ENCODE measurements around the gene POU3F3. TPM values are rescaled to one million over a fixed set of nuclear protein-coding genes. Genes with fewer than 3 reads are reported as not detected.

The POU3F3 gene
- total and polyA plus RNA-seq, 2 of the 8 experiments (the other 6 are each of a cell fraction or from before 2014, with no cell fraction given) = 0.09 TPM; not detected in 1

DNA sequence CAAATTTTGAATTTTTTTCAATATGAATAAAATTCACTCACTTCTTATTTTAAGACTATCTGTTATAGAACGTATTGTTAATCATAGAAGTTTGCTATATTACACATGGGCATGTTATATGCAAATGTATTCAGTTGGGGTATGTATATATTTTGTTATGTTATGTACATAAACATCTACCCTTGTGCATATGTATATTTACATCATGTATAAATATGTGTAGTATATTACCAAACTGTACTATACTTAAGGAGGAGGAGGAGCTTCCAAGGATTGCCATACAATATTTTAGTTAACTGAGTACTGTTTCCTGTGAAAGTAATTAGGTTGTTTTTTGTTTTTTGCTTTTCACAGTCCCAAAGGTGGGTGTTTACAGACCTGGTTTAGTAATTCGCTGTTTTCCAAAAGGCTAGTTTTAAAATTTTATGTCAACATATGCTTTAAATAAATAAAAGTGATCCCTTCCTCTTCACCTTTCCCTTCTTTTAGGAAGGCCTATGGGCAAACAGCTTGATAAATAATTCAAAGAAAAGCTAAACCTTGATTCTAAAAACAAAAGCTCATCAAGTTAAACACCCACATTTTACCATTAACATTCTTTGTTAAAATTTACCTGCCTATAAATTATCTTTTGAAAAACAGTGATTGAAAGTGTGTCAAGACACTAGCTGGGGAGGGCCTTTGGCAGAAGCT is 12.9 kb upstream of the POU3F3 start (continued):
- no peak for TF ChIP-seq SAP30 (IDR thresholded peaks at IDR 0.05; ENCODE audit: insufficient read depth, insufficient replicate concordance, low read length)
